ENCODE measurements around the gene COPG2. TPM values are rescaled to one million over a fixed set of nuclear protein-coding genes. Genes with fewer than 3 reads are reported as not detected.

Gene COPG2
- total and polyA plus RNA-seq, 2 experiments from 2014 or later = 4.9 to 66.3 TPM

- TF ChIP-seq EZH2 (IDR thresholded peaks at IDR 0.05; ENCODE audit: low read depth, unreplicated experiment) (no peak), REST (IDR thresholded peaks at IDR 0.05; ENCODE audit: unreplicated experiment) (no peak), CTCF (conservative IDR thresholded peaks at IDR 0.05; ENCODE audit: low read depth in 2 of 2) (no peak), POLR2AphosphoS5 (IDR thresholded peaks at IDR 0.05; ENCODE audit: low read depth) (no peak), EZH2phosphoT487 (IDR thresholded peaks at IDR 0.05; ENCODE audit: unreplicated experiment) (no peak), ZNF114 (CRISPR knock-in tag; IDR thresholded peaks at IDR 0.05) (no peak)
These were observed 153.1 kb downstream of the COPG2 start (continued) for GRCh38 chr7:130515315-130516040.

GRCh38 chr7:130513447-130513846 lies 155.1 kb downstream of the COPG2 start:
- H4K20me1 ChIP-seq (replicated peaks; ENCODE audit: insufficient read depth) = peaks cover 18% of the 10 kb centered on the region
- H3K4me2 ChIP-seq = no peak overlapping the region
- Mint-ChIP-seq H3K4me3 (no peak overlapping the region), H3K36me3 (ENCODE audit: low read depth) (peaks cover 3% of the 10 kb centered on the region; the same call in 2 of the 3 replicates), H3K4me1 (no peaks in the 10 kb centered on the region), H3K9me3 (no peaks in the 10 kb centered on the region), H3K27ac (no peak overlapping the region), H3K27me3 (ENCODE audit: insufficient read depth, low read depth, poor library complexity) (no peaks in the 10 kb centered on the region)
- H3K9me2 ChIP-seq (ENCODE audit: insufficient read depth) = peaks cover 7% of the 10 kb centered on the region; the same call in 1 of the 2 replicates
- ATAC-seq = no peak
- no peak for DNase-seq (ENCODE audit: low spot score)
- H3K4me3 ChIP-seq = no peak overlapping the region
- H2AFZ ChIP-seq = no peak overlapping the region
- no peak overlapping the region for H3K27ac ChIP-seq (ENCODE audit: low read depth)
- H3F3A ChIP-seq (replicated peaks; ENCODE audit: low read depth) = no peaks in the 10 kb centered on the region
- H3K36me3 ChIP-seq (ENCODE audit: insufficient read depth) = no peaks in the 10 kb centered on the region; the same call in 1 of the 2 replicates
- H3K27me3 ChIP-seq (ENCODE audit: insufficient read depth) = no peaks in the 10 kb centered on the region
- H3K79me2 ChIP-seq (replicated peaks; ENCODE audit: insufficient read depth) = 0 out of 2 replicates have a peak, but pooled peaks cover 2% of the 10 kb centered on the region
- peaks cover 3% of the 10 kb centered on the region; the same call in 1 of the 2 replicates for H3K4me1 ChIP-seq (ENCODE audit: insufficient read depth)
- no peak for TF ChIP-seq ZNF331 (CRISPR knock-in tag; IDR thresholded peaks at IDR 0.05; ENCODE audit: low read depth)
- TF ChIP-seq ZNF462 (CRISPR knock-in tag; IDR thresholded peaks at IDR 0.05) = no peak
- no peak for TF ChIP-seq REST (IDR thresholded peaks at IDR 0.05; ENCODE audit: unreplicated experiment)
- no peak for TF ChIP-seq POLR2AphosphoS5 (IDR thresholded peaks at IDR 0.05; ENCODE audit: low read depth)
- no peak for TF ChIP-seq EZH2 (IDR thresholded peaks at IDR 0.05; ENCODE audit: low read depth, unreplicated experiment)
